Stimulated activated CD8-positive, alpha-beta memory T cell treated with anti-CD3 and anti-CD28 coated beads, Interleukin-4, amount 100 ng/mL, for 48 hours (primary cell): Measurements from ENCODE around the gene PLIN1.
A peak's percentile ranks its signal among the peaks of the same experiment; 100 is the strongest.

ENCODE experiments used
- DNase-seq: peaks from one replicate; pipeline ENCODE4 v3.0.0-alpha.2; 2020

The PLIN1 gene

GRCh38 chr15:89649716-89650115 is 29.5 kb downstream of the PLIN1 start:
- DNase-seq, result no peak

GRCh38 chr15:89649013-89649625 is 30.0 kb downstream of the PLIN1 start:
- no peak for DNase-seq

- DNase-seq, result no peak
These were observed 30.8 kb downstream of the PLIN1 start for GRCh38 chr15:89648106-89649012.

GRCh38 chr15:89647191-89647851 is 31.8 kb downstream of the PLIN1 start:
- peak; percentile 91 for DNase-seq

- no peak for DNase-seq
These were observed 32.6 kb downstream of the PLIN1 start for GRCh38 chr15:89646416-89647141.

GRCh38 chr15:89645680-89646079 is 33.5 kb downstream of the PLIN1 start:
- no peak for DNase-seq

GRCh38 chr15:89642106-89642505 is 37.1 kb downstream of the PLIN1 start:
- no peak for DNase-seq

- no peak for DNase-seq
These were observed 38.1 kb downstream of the PLIN1 start for GRCh38 chr15:89641053-89641452.

- DNase-seq, result no peak
These were observed 38.9 kb downstream of the PLIN1 start for GRCh38 chr15:89640245-89640644.

- no peak for DNase-seq
These were observed 45.6 kb downstream of the PLIN1 start for GRCh38 chr15:89633585-89633984.

- DNase-seq, result no peak
These were observed 46.4 kb downstream of the PLIN1 start for GRCh38 chr15:89632563-89633430.

GRCh38 chr15:89631902-89632264 is 47.3 kb downstream of the PLIN1 start:
- no peak for DNase-seq

- no peak for DNase-seq
These were observed 47.9 kb downstream of the PLIN1 start for GRCh38 chr15:89630974-89631901.

GRCh38 chr15:89630260-89630659 is 48.9 kb downstream of the PLIN1 start:
- DNase-seq, result no peak

- DNase-seq, result no peak
These were observed 49.3 kb downstream of the PLIN1 start for GRCh38 chr15:89629829-89630228.

- DNase-seq, result no peak
These were observed 50.1 kb downstream of the PLIN1 start for GRCh38 chr15:89628806-89629715.

GRCh38 chr15:89628301-89628700 is 50.9 kb downstream of the PLIN1 start:
- DNase-seq, result no peak

GRCh38 chr15:89627256-89627970 is 51.8 kb downstream of the PLIN1 start:
- no peak for DNase-seq

- no peak for DNase-seq
These were observed 53.5 kb downstream of the PLIN1 start for GRCh38 chr15:89625716-89626115.
